ENCODE data around the gene CEP95. TPM values are rescaled to one million over a fixed set of nuclear protein-coding genes. Genes with fewer than 3 reads are reported as not detected.

CEP95 gene
- polyA plus RNA-seq, 1 donor from 2014 or later: 220 TPM

DNA sequence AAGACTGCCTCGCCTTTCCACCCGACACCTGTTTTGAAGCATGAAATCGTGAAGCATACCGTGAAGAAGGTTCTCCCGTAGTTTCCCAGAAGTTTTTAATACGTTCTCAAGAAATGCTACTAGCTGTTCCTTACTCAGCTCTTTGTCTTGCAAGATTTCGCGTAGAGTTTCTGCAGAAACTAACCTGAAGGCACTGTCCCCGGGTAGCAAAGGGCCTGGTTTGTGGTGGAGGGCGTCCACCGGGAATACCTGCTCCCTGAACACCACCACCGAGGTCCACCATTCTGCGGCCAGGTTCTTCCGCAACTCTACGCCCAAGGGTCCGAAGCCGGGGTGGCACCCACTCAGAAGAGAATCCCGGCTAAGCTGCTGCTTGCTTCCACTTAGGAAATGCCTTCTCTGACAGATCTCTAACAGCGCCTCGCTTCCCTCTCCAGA is 10.4 kb upstream of the CEP95 start:
- H3K79me2 ChIP-seq (replicated peaks; ENCODE audit: insufficient read depth, low read length): peaks cover 34% of the 10 kb centered on the region
- peak overlapping the region; percentile 94 for H3K4me2 ChIP-seq (ENCODE audit: low read length)
- H4K20me1 ChIP-seq (ENCODE audit: insufficient read depth): peaks cover 12% of the 10 kb centered on the region
- H3K9me2 ChIP-seq (ENCODE audit: insufficient read depth, low read length): no peaks in the 10 kb centered on the region
- peak overlapping the region; percentile 86 for H3K4me3 ChIP-seq (ENCODE audit: low read length)
- H3K9ac ChIP-seq (ENCODE audit: low read length): peak overlapping the region; percentile 66
- H3K36me3 ChIP-seq (ENCODE audit: insufficient read depth, low read length): peaks cover 12% of the 10 kb centered on the region
- H2AFZ ChIP-seq (ENCODE audit: low read depth, low read length): no peak overlapping the region
- TF ChIP-seq EZH2 (IDR thresholded peaks at IDR 0.05; ENCODE audit: borderline replicate concordance, insufficient read depth, low read length, poor library complexity, severe bottlenecking): no peak
- TF ChIP-seq, protein P1, sequence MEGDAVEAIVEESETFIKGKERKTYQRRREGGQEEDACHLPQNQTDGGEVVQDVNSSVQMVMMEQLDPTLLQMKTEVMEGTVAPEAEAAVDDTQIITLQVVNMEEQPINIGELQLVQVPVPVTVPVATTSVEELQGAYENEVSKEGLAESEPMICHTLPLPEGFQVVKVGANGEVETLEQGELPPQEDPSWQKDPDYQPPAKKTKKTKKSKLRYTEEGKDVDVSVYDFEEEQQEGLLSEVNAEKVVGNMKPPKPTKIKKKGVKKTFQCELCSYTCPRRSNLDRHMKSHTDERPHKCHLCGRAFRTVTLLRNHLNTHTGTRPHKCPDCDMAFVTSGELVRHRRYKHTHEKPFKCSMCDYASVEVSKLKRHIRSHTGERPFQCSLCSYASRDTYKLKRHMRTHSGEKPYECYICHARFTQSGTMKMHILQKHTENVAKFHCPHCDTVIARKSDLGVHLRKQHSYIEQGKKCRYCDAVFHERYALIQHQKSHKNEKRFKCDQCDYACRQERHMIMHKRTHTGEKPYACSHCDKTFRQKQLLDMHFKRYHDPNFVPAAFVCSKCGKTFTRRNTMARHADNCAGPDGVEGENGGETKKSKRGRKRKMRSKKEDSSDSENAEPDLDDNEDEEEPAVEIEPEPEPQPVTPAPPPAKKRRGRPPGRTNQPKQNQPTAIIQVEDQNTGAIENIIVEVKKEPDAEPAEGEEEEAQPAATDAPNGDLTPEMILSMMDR (IDR thresholded peaks at IDR 0.05; ENCODE audit: poor library complexity, severe bottlenecking): no peak
- TF ChIP-seq MXI1 (conservative IDR thresholded peaks at IDR 0.05; ENCODE audit: poor library complexity, severe bottlenecking): no peak
- no peak for TF ChIP-seq POLR2AphosphoS5 (IDR thresholded peaks at IDR 0.05)
- TF ChIP-seq EP300 (conservative IDR thresholded peaks at IDR 0.05; ENCODE audit: poor library complexity, severe bottlenecking): no peak
- no peak for TF ChIP-seq TAF1 (IDR thresholded peaks at IDR 0.05; ENCODE audit: low read depth)
- TF ChIP-seq, protein P2, sequence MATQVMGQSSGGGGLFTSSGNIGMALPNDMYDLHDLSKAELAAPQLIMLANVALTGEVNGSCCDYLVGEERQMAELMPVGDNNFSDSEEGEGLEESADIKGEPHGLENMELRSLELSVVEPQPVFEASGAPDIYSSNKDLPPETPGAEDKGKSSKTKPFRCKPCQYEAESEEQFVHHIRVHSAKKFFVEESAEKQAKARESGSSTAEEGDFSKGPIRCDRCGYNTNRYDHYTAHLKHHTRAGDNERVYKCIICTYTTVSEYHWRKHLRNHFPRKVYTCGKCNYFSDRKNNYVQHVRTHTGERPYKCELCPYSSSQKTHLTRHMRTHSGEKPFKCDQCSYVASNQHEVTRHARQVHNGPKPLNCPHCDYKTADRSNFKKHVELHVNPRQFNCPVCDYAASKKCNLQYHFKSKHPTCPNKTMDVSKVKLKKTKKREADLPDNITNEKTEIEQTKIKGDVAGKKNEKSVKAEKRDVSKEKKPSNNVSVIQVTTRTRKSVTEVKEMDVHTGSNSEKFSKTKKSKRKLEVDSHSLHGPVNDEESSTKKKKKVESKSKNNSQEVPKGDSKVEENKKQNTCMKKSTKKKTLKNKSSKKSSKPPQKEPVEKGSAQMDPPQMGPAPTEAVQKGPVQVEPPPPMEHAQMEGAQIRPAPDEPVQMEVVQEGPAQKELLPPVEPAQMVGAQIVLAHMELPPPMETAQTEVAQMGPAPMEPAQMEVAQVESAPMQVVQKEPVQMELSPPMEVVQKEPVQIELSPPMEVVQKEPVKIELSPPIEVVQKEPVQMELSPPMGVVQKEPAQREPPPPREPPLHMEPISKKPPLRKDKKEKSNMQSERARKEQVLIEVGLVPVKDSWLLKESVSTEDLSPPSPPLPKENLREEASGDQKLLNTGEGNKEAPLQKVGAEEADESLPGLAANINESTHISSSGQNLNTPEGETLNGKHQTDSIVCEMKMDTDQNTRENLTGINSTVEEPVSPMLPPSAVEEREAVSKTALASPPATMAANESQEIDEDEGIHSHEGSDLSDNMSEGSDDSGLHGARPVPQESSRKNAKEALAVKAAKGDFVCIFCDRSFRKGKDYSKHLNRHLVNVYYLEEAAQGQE (IDR thresholded peaks at IDR 0.05; ENCODE audit: borderline replicate concordance): no peak
- TF ChIP-seq RAD21 (conservative IDR thresholded peaks at IDR 0.05): no peak
- no peak for TF ChIP-seq SMC3 (conservative IDR thresholded peaks at IDR 0.05; ENCODE audit: poor library complexity)
- H3K9me3 ChIP-seq (ENCODE audit: low read length): no peaks in the 10 kb centered on the region
- H3F3A ChIP-seq (ENCODE audit: insufficient read depth, low read length, poor library complexity, severe bottlenecking): peaks cover 16% of the 10 kb centered on the region
- H3K27me3 ChIP-seq (ENCODE audit: insufficient read depth, low read depth, low read length): no peaks in the 10 kb centered on the region
- H3K27ac ChIP-seq (ENCODE audit: low read length): peak overlapping the region; percentile 80

DNA sequence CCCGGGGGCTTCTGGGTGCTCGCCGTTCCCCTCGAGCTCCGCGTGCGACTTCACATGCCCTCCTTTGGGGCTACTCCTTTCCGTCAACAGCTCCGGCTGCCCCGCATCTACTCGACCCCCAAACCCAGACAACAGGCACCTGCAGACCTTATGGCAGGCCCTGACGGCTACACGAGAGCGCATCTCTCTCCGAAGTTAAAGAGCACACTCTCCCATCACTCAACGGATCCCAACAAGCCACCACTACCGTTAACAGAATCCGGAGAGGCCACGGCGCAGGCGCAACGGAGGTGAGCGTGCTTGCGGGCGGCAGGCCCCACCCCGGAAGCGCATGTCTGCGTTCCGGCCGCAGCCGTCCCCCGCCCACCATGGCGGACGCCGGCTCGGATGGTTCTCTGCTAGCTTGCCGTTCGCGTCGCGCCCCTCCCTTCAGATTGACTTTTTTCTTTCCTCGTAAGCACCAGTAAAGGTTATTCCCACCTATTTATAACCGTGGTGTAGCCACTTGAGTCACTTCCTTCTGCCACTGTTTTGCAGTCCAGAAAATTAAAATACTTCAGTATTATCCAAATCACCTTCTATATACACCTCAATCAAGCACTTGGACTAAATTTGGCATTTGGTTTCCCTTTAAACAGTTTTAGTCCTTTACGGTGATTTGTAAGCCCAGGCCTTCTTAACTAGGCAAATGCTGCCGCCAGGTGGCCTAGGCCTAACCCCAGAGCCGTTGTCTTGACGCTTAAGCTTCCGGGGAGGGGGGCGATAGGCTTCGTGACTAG is 9.8 kb upstream of the CEP95 start, which contains the start of gene POLG2:
TSS of gene POLG2 (minus strand) at position 269 of the 779 bp plus-strand sequence. CDS start at position 183, 86 bp downstream.
- TF ChIP-seq RAD21 (conservative IDR thresholded peaks at IDR 0.05) (no peak), MXI1 (conservative IDR thresholded peaks at IDR 0.05; ENCODE audit: poor library complexity, severe bottlenecking) (peak; percentile 97), EP300 (conservative IDR thresholded peaks at IDR 0.05; ENCODE audit: poor library complexity, severe bottlenecking) (no peak), TAF1 (IDR thresholded peaks at IDR 0.05; ENCODE audit: low read depth) (peak; percentile 63), POLR2AphosphoS5 (IDR thresholded peaks at IDR 0.05) (peak; percentile 86), SMC3 (conservative IDR thresholded peaks at IDR 0.05; ENCODE audit: poor library complexity) (peak; percentile 54), EZH2 (IDR thresholded peaks at IDR 0.05; ENCODE audit: borderline replicate concordance, insufficient read depth, low read length, poor library complexity, severe bottlenecking) (no peak)
- TF ChIP-seq, protein P2 (IDR thresholded peaks at IDR 0.05; ENCODE audit: borderline replicate concordance): peak; percentile 32
- TF ChIP-seq, protein P1 (IDR thresholded peaks at IDR 0.05; ENCODE audit: poor library complexity, severe bottlenecking): peak; percentile 72
- Histone ChIP-seq H3K36me3 (ENCODE audit: insufficient read depth, low read length) (peaks cover 12% of the 10 kb centered on the region), H3K9ac (ENCODE audit: low read length) (peak within 1 kb of the TSS; percentile 66), H2AFZ (ENCODE audit: low read depth, low read length) (no peak within 1 kb of the TSS), H3K27me3 (ENCODE audit: insufficient read depth, low read depth, low read length) (no peaks in the 10 kb centered on the region), H3K27ac (ENCODE audit: low read length) (peak within 1 kb of the TSS; percentile 80), H3K79me2 (replicated peaks; ENCODE audit: insufficient read depth, low read length) (peaks cover 40% of the 10 kb centered on the region), H3K4me3 (ENCODE audit: low read length) (peak within 1 kb of the TSS; percentile 86), H3K4me2 (ENCODE audit: low read length) (peak within 1 kb of the TSS; percentile 94), H4K20me1 (ENCODE audit: insufficient read depth) (peaks cover 18% of the 10 kb centered on the region), H3F3A (ENCODE audit: insufficient read depth, low read length, poor library complexity, severe bottlenecking) (peaks cover 16% of the 10 kb centered on the region), H3K9me3 (ENCODE audit: low read length) (no peaks in the 10 kb centered on the region), H3K9me2 (ENCODE audit: insufficient read depth, low read length) (no peaks in the 10 kb centered on the region)

Data from neural cell (in vitro differentiated cells).